Transverse colon (tissue), 4 donors: ENCODE data around the gene SCN9A. TPM values are rescaled to one million over a fixed set of nuclear protein-coding genes. Genes with fewer than 3 reads are reported as not detected.

Experiments
- DNase-seq: peaks from one replicate; pipeline ENCODE4 v3.0.0-alpha.2; 2019
- H3K27ac ChIP-seq, 4 donors: fragments of 200-600 bp; sonication (generic); 2 replicates each; pipeline ENCODE4 v1.5.1; 2016 to 2018; ENCODE audit warnings: inconsistent platforms in 4 of 4
- H3K27me3 ChIP-seq: fragments of 200-600 bp; sonication (generic); 2 replicates; pipeline ENCODE4 v1.5.1; 2017; ENCODE audit warnings: inconsistent platforms
- H3K36me3 ChIP-seq, 4 donors: fragments of 200-600 bp; sonication (generic); 2 replicates each; pipeline ENCODE4 v1.5.1; 2017 to 2019; ENCODE audit warnings: inconsistent platforms in 4 of 4
- H3K4me1 ChIP-seq, 4 donors: fragments of 200-600 bp; sonication (generic); 2 replicates each; pipeline ENCODE4 v1.5.1; 2017 to 2020; ENCODE audit warnings: inconsistent platforms in 4 of 4
- H3K4me3 ChIP-seq, 4 donors: fragments of 200-600 bp; sonication (generic); 1 replicate in 1 of 4; 2 replicates in 3 of 4; pipeline versions ENCODE4 v1.5.1 to v1.6.1; 2017 to 2019; ENCODE audit warnings: inconsistent platforms in 4 of 4
- H3K9me3 ChIP-seq, 2 donors: fragments of 200-600 bp; sonication (generic); 2 replicates each; pipeline ENCODE4 v1.5.1; 2017 to 2019; ENCODE audit warnings: inconsistent platforms in 2 of 2
- EP300 ChIP-seq: sonication (generic); formaldehyde crosslinking; IDR thresholded peaks from one replicate; pipeline ENCODE4 v1.6.1; 2017; ENCODE audit warnings: antibody characterized with exemption, low read depth
- POLR2A ChIP-seq: fragments of 450-650 bp; IDR thresholded peaks from one replicate; pipeline ENCODE4 v1.6.1; 2016; ENCODE audit warnings: antibody characterized with exemption, mild to moderate bottlenecking, moderate library complexity
- POLR2AphosphoS5 ChIP-seq, 3 donors: sonication (generic); formaldehyde crosslinking; IDR thresholded peaks; one replicate each; pipeline ENCODE4 v1.6.1; 2016; ENCODE audit warnings: antibody characterized with exemption in 3 of 3
- WGBS, 2 donors: methylation state at CpG; one replicate each; pipeline ENCODE4 v1.1.5; 2018; ENCODE audit warnings: low coverage in 1 of 2; 5-methylcytosine and 5-hydroxymethylcytosine counted together
- in situ Hi-C, 4 donors: fragments of 200-750 bp; cut with MboI; loops; one replicate each; pipeline versions ENCODE4 v1.15.0 to v1.15.1; 2017; ENCODE audit warnings: low sequenced_read_pairs in 3 of 4, low pct_ligation_motif_present in 1 of 4, low pct_unique_long_range_greater_than_20kb in 1 of 4
- intact Hi-C: fragments of 100-400 bp; cut with DNase I; formaldehyde crosslinking; loops from one replicate; pipeline ENCODE4 v1.15.1; 2023; ENCODE audit warnings: low total_unique reads
- total RNA-seq, 4 donors: library from RNA; depleted of rRNA; stranded (reverse); fragments of >200 nt; gene quantifications; one replicate each; pipeline ENCODE4 v1.1.0, GENCODE V29; 2016
- TF ChIP-seq, protein P1 (sequence below), 5 experiments: fragments of 200-600 bp in 3 of 5; fragments of 450-650 bp in 2 of 5; sonication (generic) in 3 of 5; IDR thresholded peaks; 1 replicate in 2 of 5; 2 replicates in 3 of 5; pipeline ENCODE4 v1.5.1; 2016 to 2017; ENCODE audit warnings: antibody characterized with exemption in 5 of 5, inconsistent platforms in 3 of 5, mild to moderate bottlenecking in 2 of 5, moderate library complexity in 1 of 5

SCN9A gene
- total RNA-seq, 4 donors from 2014 or later: 13.1 to 35.8 (median 24.5) TPM

DNA sequence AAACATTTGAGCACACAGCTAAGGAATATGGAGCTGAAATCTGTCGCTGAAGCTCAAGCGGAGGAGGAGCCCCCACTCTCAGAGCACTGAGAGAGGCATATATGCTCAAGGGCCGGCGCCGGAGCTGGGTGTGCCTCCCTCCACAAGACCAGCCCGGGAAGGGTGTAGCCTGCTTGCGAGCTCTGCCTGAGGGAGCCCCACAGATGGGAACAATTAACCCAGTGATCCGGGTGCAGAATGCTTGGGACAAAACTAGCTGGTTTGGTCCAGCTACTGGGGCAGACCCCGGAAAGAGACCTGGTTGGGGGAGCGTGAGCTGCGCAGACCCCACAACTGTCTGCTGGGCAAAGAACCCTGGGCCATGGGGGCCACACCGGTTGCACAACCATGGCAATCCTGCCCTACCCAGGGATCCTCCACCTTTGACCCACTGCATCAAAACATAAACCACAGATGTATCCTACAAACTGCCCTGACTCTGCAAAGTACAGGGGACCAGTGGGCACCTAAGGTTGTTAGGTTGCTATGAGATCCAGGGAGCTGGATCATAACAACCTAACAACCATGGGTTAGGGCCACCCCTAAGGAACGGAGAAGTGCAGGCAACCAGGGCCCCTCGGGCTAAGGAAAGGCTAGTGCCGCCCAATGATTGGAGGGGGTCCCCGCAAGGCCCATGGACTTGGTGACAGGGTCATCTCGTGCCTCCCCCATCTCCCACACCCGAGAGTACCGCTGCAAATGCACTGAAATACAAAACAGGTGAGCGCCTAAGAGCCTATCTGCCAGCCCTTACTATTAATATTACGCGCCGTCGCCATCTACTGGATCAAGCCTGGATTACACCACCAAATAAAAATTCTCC, 194.6 kb downstream of the SCN9A start:
- intact Hi-C loops (no loop called here), in situ Hi-C loops (no loop called here)
- no peaks in the 10 kb centered on the region for H3K36me3 ChIP-seq
- no peak overlapping the region for H3K4me3 ChIP-seq
- H3K27me3 ChIP-seq: no peaks in the 10 kb centered on the region
- WGBS, 2 donors: 61% methylated on average over 24 of the region's 24 CpGs; no CpG with 5 or more reads in 1 of the 2 donors
- TF ChIP-seq, protein P1, sequence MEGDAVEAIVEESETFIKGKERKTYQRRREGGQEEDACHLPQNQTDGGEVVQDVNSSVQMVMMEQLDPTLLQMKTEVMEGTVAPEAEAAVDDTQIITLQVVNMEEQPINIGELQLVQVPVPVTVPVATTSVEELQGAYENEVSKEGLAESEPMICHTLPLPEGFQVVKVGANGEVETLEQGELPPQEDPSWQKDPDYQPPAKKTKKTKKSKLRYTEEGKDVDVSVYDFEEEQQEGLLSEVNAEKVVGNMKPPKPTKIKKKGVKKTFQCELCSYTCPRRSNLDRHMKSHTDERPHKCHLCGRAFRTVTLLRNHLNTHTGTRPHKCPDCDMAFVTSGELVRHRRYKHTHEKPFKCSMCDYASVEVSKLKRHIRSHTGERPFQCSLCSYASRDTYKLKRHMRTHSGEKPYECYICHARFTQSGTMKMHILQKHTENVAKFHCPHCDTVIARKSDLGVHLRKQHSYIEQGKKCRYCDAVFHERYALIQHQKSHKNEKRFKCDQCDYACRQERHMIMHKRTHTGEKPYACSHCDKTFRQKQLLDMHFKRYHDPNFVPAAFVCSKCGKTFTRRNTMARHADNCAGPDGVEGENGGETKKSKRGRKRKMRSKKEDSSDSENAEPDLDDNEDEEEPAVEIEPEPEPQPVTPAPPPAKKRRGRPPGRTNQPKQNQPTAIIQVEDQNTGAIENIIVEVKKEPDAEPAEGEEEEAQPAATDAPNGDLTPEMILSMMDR (IDR thresholded peaks at IDR 0.05): peak; percentile 31 to 45 (median 44)
- TF ChIP-seq EP300 (no peak), POLR2AphosphoS5 (IDR thresholded peaks at IDR 0.05) (no peak)
- H3K9me3 ChIP-seq: no peaks in the 10 kb centered on the region
- H3K4me1 ChIP-seq: no peaks in the 10 kb centered on the region
- DNase-seq: peak; percentile 38
- H3K27ac ChIP-seq: no peak overlapping the region

DNA sequence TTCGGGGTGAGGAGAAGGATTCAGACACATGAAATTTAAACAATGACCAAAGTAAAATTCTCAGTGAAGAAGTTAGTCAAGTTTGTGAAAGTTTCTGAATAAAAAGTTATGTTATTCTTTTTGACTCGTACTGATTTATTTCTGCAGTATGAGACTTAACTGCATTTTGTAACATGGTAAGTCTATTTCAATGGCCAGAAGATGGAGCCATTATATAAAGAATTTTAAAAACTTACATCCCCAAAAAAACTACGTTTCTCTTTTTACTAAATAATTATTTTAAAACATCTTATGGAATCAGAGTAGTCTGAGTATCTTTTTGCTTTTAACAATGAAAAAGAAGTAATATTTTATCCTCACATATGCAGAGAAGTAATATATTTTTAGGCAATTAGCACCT, 196.5 kb downstream of the SCN9A start:
- H3K4me3 ChIP-seq: no peak overlapping the region
- no peaks in the 10 kb centered on the region for H3K36me3 ChIP-seq
- no peak for DNase-seq
- H3K4me1 ChIP-seq: no peaks in the 10 kb centered on the region
- WGBS, 2 donors: 20 to 22% methylated on average over 3 of the region's 3 CpGs
- TF ChIP-seq, protein P1 (IDR thresholded peaks at IDR 0.05): peak in 1 of 5 experiments; percentile 6
- TF ChIP-seq POLR2AphosphoS5 (IDR thresholded peaks at IDR 0.05) (no peak), EP300 (no peak)
- in situ Hi-C loops (no loop called here), intact Hi-C loops (no loop called here)
- H3K9me3 ChIP-seq: no peaks in the 10 kb centered on the region
- H3K27me3 ChIP-seq: no peaks in the 10 kb centered on the region
- no peak overlapping the region for H3K27ac ChIP-seq

DNA sequence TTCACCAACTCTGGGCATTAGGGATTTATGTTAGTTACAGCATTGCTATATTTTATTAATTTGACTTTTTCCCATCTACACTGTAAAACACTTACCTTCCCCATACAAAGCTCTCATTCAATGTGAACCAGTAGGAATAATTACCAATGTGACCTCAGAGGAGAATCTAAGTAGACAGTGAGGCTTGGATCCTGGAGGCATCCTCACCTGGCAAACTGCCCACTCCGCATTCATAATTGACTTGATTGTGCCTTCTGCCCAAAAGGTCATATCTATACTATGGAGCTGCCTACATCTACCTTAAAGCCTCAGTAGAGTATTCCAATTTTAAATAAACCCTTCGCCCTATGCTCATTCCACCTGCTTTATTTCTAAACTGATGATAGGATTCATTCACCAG, 202.5 kb downstream of the SCN9A start:
- no peaks in the 10 kb centered on the region for H3K27me3 ChIP-seq
- no peak overlapping the region for H3K4me3 ChIP-seq
- WGBS, 2 donors: 83 to 90% methylated on average over 2 of the region's 2 CpGs
- no peak overlapping the region for H3K27ac ChIP-seq
- DNase-seq: no peak
- TF ChIP-seq POLR2A: no peak
- TF ChIP-seq POLR2AphosphoS5 (IDR thresholded peaks at IDR 0.05): no peak
- TF ChIP-seq EP300: no peak
- TF ChIP-seq, protein P1 (IDR thresholded peaks at IDR 0.05): no peak
- in situ Hi-C loops: no loop called here
- no peaks in the 10 kb centered on the region for H3K36me3 ChIP-seq
- intact Hi-C loops: no loop called here
- H3K4me1 ChIP-seq: no peaks in the 10 kb centered on the region
- no peaks in the 10 kb centered on the region for H3K9me3 ChIP-seq

DNA sequence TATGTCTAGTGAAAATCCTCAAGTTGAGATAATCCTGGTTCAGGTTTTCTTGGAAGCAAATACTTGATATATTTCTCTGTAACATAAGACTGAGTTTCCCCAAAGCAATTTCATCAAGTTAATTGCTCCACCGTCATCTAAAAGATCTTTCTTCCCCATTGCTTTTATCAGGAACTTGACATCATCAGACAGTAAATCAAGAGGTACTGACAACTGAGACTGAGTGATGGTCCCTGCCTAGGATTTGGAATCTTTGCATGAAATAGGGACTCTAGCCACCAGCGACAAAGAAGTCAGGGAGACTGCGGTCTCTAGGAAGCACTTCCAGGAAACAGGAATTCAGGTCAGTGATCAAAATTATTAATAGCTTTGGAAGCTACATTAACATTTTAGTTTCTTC, 204.5 kb downstream of the SCN9A start:
- Histone ChIP-seq H3K4me3 (no peak overlapping the region), H3K27ac (no peak overlapping the region), H3K4me1 (no peaks in the 10 kb centered on the region), H3K27me3 (no peaks in the 10 kb centered on the region), H3K36me3 (no peaks in the 10 kb centered on the region), H3K9me3 (no peaks in the 10 kb centered on the region)
- 63 to 66% methylated on average over 3 of the region's 3 CpGs for WGBS, 2 donors
- no peak for DNase-seq
- TF ChIP-seq EP300 (no peak), POLR2A (no peak), POLR2AphosphoS5 (IDR thresholded peaks at IDR 0.05) (no peak)
- TF ChIP-seq, protein P1 (IDR thresholded peaks at IDR 0.05): no peak
- in situ Hi-C loops (no loop called here), intact Hi-C loops (no loop called here)
